Fibroblast of lung (primary cell): ENCODE measurements around the gene PPP5C. TPM values are rescaled to one million over a fixed set of nuclear protein-coding genes. Genes with fewer than 3 reads are reported as not detected.

Experiments used
- DNase-seq, 2 donors: peaks; one replicate each; pipeline versions ENCODE4 v3.0.0 to v3.0.0-alpha.2; 2010; ENCODE audit warnings: low read depth in 2 of 2
- H2AFZ ChIP-seq: 2 replicates; pipeline ENCODE4 v1.5.1; 2012; ENCODE audit warnings: low read length, control low read depth, inconsistent platforms
- H3K27ac ChIP-seq: 2 replicates; pipeline ENCODE4 v1.5.1; 2011; ENCODE audit warnings: low read length, control low read depth; ENCODE audit not compliant: insufficient read depth
- H3K27me3 ChIP-seq: 2 replicates; pipeline ENCODE4 v1.5.1; 2011; ENCODE audit warnings: mild to moderate bottlenecking, low read length; ENCODE audit not compliant: control insufficient read depth, insufficient read depth
- H3K36me3 ChIP-seq: 2 replicates; pipeline ENCODE4 v1.5.1; 2011; ENCODE audit warnings: low read length; ENCODE audit not compliant: control insufficient read depth, insufficient read depth
- H3K4me1 ChIP-seq: 2 replicates; pipeline ENCODE4 v1.5.1; 2011; ENCODE audit warnings: low read length; ENCODE audit not compliant: control insufficient read depth, insufficient read depth; ENCODE audit errors: extremely low read depth
- H3K4me2 ChIP-seq: 2 replicates; pipeline ENCODE4 v1.5.1; 2011; ENCODE audit warnings: low read length, control low read depth; ENCODE audit not compliant: insufficient read depth; ENCODE audit errors: extremely low read depth
- H3K4me3 ChIP-seq, 4 experiments: fragments of 200-600 bp in 1 of 4; sonication (generic) in 1 of 4; replicated peaks in 1 of 4; 2 replicates each; pipeline ENCODE4 v1.5.1; 2011 to 2016; ENCODE audit warnings: low read length in 4 of 4, low read depth in 3 of 4, mild to moderate bottlenecking in 3 of 4, control low read depth in 2 of 4, inconsistent platforms in 1 of 4, mixed read lengths in 1 of 4; ENCODE audit not compliant: insufficient read depth in 1 of 4; ENCODE audit errors: control extremely low read depth in 1 of 4
- H3K79me2 ChIP-seq: 2 replicates; pipeline ENCODE4 v1.5.1; 2012; ENCODE audit warnings: mild to moderate bottlenecking, low read length, inconsistent platforms; ENCODE audit not compliant: control insufficient read depth, insufficient read depth
- H3K9ac ChIP-seq: 2 replicates; pipeline ENCODE4 v1.5.1; 2011; ENCODE audit warnings: mild to moderate bottlenecking, low read length, control low read depth; ENCODE audit not compliant: insufficient read depth
- H3K9me3 ChIP-seq: 2 replicates; pipeline ENCODE4 v1.5.1; 2012; ENCODE audit warnings: low read depth, low read length; ENCODE audit not compliant: control insufficient read depth, insufficient read depth
- H4K20me1 ChIP-seq: 2 replicates; pipeline ENCODE4 v1.5.1; 2011; ENCODE audit warnings: low read length; ENCODE audit not compliant: control insufficient read depth, insufficient read depth; ENCODE audit errors: extremely low read depth
- EZH2 ChIP-seq: IDR thresholded peaks from 2 replicates; pipeline ENCODE4 v1.5.1; 2012; ENCODE audit warnings: low read length, control low read depth, mild to moderate bottlenecking; ENCODE audit errors: missing control alignments
- polyA plus RNA-seq, 2 donors: library from polyadenylated mRNA; depleted of rRNA in 1 of 2; stranded (reverse) in 1 of 2; unstranded in 1 of 2; fragments of >200 nt; gene quantifications; 2 replicates each; pipeline ENCODE4 v1.2.1, GENCODE V29; 2011 to 2012; ENCODE audit warnings: missing spikeins in 1 of 2
- total RNA-seq: library from RNA; depleted of rRNA; stranded (reverse); fragments of >200 nt; gene quantifications from 2 replicates; pipeline ENCODE4 v1.2.1, GENCODE V29; 2014
- TF ChIP-seq, protein P1 (sequence below), 2 donors: IDR thresholded peaks in 1 of 2; conservative IDR thresholded peaks in 1 of 2; 1 replicate in 1 of 2; 2 replicates in 1 of 2; pipeline ENCODE4 v1.5.1; 2011 to 2012; ENCODE audit warnings: low read length in 2 of 2, control low read depth in 1 of 2, inconsistent platforms in 1 of 2, low read depth in 1 of 2, mild to moderate bottlenecking in 1 of 2

Gene PPP5C
- total and polyA plus RNA-seq, 2 donors (not counting 1 experiment from before 2014, with no cell fraction given) = 46.9 to 94.1 TPM

DNA sequence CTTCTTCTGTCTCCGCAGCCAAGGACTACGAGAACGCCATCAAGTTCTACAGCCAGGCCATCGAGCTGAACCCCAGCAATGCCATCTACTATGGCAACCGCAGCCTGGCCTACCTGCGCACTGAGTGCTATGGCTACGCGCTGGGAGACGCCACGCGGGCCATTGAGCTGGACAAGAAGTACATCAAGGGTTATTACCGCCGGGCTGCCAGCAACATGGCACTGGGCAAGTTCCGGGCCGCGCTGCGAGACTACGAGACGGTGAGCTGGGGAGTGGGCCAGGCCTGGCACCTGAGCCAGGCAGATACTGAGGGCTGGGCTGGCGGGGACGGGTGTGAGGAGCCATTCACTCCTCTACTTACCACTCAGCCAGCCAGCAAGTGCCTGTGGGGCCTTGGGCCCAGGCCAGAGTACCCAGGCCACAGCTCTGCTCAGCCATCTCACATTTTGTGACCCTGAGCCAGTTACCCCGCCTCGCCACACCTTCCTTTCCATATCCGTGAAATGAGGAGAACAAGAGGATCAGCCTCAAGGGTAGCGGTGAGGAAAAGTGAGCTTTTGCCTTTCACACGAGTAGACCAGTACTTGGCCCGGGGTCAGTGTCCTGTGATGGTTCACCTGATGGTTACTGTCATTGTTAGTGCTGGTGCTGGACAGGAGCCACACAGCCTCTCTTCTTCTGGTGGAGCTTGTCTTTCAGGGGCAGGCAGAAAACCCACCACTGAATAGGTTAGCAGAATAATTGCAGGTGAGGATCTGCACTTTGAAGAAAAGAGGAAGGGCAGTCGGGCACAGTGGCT is 7.0 kb downstream of the PPP5C start:
- H3K9ac ChIP-seq = no peak overlapping the region
- H3K4me2 ChIP-seq = no peak overlapping the region
- no peak for DNase-seq
- H4K20me1 ChIP-seq = no peaks in the 10 kb centered on the region
- H3K79me2 ChIP-seq = peaks cover 69% of the 10 kb centered on the region
- peaks cover 26% of the 10 kb centered on the region for H3K36me3 ChIP-seq
- no peaks in the 10 kb centered on the region for H3K27me3 ChIP-seq
- peaks cover 29% of the 10 kb centered on the region for H3K4me1 ChIP-seq
- no peak for TF ChIP-seq EZH2
- H2AFZ ChIP-seq = no peak overlapping the region
- no peak overlapping the region for H3K4me3 ChIP-seq
- no peaks in the 10 kb centered on the region for H3K9me3 ChIP-seq
- H3K27ac ChIP-seq = no peak overlapping the region

DNA sequence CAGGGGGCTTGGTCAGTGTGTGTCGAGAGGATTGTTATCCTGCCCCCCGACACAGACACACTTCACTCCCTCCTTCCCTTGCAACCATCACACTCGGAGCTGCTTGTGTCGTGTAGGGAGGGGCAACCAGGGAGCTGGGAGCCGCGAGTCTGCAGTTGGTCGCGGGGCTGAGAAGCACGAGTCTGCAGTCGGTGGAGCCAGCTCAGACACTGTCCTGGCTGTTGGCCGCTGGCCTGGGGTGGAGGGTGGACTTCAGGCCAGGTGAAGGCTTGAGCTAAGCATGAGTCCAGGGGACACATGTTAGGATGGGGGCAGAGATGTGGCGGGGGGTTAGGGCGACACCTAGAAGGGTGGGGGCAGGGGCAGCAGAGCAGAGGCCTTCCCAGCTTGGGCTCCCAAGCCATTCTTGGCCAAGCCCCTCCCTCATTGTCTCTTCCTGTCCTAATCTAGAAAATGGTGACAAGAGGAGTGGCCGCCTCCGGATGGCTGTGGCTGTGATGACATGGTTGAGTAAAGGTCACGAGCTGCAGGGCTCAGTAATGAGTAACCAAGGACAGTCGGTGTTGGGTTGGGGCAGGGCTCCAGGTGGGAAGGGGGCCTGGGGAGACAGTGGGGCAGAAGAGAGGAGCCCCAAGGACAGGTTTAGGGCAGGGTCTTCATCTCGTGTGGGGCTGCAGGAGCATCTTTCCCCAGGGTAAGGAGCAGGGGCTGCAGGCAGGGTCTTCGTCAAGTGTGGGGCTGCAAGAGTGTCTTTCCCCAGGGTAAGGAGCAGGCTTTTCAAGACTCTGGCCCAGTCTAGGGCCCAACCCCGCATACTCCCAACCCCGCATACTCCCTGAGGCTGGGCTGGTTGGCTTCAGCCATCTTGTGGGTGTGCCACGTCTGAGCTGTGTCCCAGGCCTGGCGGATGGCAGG is 8.6 kb downstream of the PPP5C start:
- Histone ChIP-seq H3K4me3 (no peak overlapping the region), H3K9me3 (no peaks in the 10 kb centered on the region), H3K27ac (no peak overlapping the region), H3K79me2 (peaks cover 60% of the 10 kb centered on the region), H4K20me1 (no peaks in the 10 kb centered on the region), H3K27me3 (no peaks in the 10 kb centered on the region), H3K36me3 (peaks cover 26% of the 10 kb centered on the region), H2AFZ (no peak overlapping the region), H3K4me2 (no peak overlapping the region), H3K9ac (no peak overlapping the region), H3K4me1 (peaks cover 24% of the 10 kb centered on the region)
- no peak for TF ChIP-seq EZH2
- TF ChIP-seq, protein P1, sequence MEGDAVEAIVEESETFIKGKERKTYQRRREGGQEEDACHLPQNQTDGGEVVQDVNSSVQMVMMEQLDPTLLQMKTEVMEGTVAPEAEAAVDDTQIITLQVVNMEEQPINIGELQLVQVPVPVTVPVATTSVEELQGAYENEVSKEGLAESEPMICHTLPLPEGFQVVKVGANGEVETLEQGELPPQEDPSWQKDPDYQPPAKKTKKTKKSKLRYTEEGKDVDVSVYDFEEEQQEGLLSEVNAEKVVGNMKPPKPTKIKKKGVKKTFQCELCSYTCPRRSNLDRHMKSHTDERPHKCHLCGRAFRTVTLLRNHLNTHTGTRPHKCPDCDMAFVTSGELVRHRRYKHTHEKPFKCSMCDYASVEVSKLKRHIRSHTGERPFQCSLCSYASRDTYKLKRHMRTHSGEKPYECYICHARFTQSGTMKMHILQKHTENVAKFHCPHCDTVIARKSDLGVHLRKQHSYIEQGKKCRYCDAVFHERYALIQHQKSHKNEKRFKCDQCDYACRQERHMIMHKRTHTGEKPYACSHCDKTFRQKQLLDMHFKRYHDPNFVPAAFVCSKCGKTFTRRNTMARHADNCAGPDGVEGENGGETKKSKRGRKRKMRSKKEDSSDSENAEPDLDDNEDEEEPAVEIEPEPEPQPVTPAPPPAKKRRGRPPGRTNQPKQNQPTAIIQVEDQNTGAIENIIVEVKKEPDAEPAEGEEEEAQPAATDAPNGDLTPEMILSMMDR (conservative IDR thresholded peaks at IDR 0.05 in 1 of 2, IDR thresholded peaks at IDR 0.05 in 1 of 2; ENCODE audit: low read depth in 1 of 2, low read length in 2 of 2) = no peak
- no peak for DNase-seq

DNA sequence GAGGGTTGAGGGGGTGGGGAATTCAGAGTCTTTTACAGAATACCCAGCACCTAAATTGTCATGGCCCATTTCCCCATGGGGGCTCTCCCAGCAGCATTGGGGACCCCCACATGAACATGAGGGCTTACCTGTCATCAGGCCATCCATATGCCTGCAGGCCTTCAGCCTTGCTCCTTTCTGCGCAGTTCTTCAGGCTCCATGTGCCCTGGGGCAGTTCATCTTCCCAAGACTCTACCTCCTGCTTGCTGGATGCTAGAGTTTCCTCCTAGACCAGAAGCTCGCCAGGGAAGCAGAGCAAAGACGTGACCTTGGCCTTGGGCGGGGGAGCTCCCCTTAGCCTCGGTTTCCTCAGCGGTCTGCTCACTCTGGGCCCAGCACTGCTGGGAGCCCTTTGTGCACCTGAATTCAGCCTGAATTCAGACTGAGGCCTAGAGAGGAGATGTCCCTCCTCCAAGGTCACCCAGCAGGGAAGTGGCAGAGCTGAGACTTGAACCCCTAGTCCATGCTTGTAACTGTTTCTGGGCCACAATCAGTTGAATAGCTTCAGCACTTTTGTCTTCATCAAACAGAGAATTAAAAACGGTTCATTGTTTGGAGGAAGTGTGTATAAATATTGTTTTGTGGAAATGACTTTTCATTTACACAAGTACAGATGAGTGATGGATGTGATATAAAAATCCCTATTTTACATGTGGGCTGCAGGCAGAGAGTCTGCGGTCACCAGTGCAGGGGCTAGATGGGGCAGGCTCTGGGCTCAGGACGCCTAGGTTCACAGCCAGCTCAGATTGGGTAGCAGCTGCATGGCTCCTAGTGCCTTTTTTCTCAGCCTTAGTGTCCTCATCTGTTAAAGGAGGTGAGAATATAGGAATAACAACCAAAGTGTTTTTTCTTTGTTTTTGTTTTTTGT is 9.5 kb downstream of the PPP5C start:
- no peak overlapping the region for H3K4me3 ChIP-seq
- TF ChIP-seq EZH2 = no peak
- TF ChIP-seq, protein P1 (conservative IDR thresholded peaks at IDR 0.05 in 1 of 2, IDR thresholded peaks at IDR 0.05 in 1 of 2; ENCODE audit: low read depth in 1 of 2, low read length in 2 of 2) = no peak
- H3K36me3 ChIP-seq = peaks cover 26% of the 10 kb centered on the region
- H3K9me3 ChIP-seq = no peaks in the 10 kb centered on the region
- no peak for DNase-seq
- no peak overlapping the region for H2AFZ ChIP-seq
- peaks cover 18% of the 10 kb centered on the region for H3K4me1 ChIP-seq
- H3K79me2 ChIP-seq = peaks cover 60% of the 10 kb centered on the region
- H3K9ac ChIP-seq = no peak overlapping the region
- no peak overlapping the region for H3K27ac ChIP-seq
- no peak overlapping the region for H3K4me2 ChIP-seq
- no peaks in the 10 kb centered on the region for H4K20me1 ChIP-seq
- H3K27me3 ChIP-seq = no peaks in the 10 kb centered on the region
